ENCODE results near the gene AASS.

DNA sequence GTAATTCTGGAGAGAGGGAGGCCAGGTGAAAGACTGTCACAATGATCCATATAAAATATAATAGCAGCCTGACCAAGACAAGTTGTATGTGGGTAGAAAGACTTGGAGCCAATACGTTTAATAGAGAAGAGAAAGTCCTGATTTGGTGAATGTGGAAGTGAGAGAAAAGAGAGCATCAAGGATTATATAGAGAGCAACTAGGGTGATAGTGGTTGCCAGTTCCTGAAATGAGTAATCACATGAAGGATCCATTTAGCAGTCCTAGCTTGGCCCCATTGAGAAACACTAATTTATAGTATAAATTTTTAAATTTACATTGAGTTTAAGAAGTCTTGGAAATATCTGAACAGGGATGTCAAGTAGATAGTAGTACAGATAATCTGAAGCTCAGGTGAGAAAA is 74.0 kb downstream of the AASS start:
- TF ChIP-seq, protein P1, sequence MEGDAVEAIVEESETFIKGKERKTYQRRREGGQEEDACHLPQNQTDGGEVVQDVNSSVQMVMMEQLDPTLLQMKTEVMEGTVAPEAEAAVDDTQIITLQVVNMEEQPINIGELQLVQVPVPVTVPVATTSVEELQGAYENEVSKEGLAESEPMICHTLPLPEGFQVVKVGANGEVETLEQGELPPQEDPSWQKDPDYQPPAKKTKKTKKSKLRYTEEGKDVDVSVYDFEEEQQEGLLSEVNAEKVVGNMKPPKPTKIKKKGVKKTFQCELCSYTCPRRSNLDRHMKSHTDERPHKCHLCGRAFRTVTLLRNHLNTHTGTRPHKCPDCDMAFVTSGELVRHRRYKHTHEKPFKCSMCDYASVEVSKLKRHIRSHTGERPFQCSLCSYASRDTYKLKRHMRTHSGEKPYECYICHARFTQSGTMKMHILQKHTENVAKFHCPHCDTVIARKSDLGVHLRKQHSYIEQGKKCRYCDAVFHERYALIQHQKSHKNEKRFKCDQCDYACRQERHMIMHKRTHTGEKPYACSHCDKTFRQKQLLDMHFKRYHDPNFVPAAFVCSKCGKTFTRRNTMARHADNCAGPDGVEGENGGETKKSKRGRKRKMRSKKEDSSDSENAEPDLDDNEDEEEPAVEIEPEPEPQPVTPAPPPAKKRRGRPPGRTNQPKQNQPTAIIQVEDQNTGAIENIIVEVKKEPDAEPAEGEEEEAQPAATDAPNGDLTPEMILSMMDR (conservative IDR thresholded peaks at IDR 0.05; ENCODE audit: low read depth in 2 of 2): no peak
- no peak for TF ChIP-seq EZH2phosphoT487 (IDR thresholded peaks at IDR 0.05; ENCODE audit: unreplicated experiment)
- no peak for TF ChIP-seq POLR2AphosphoS5 (IDR thresholded peaks at IDR 0.05; ENCODE audit: low read depth)
- no peak for TF ChIP-seq EZH2 (IDR thresholded peaks at IDR 0.05; ENCODE audit: low read depth, unreplicated experiment)
- no peak for TF ChIP-seq ZNF331 (CRISPR knock-in tag; IDR thresholded peaks at IDR 0.05; ENCODE audit: low read depth)
- no peak for TF ChIP-seq STAT1 (IDR thresholded peaks at IDR 0.05; ENCODE audit: unreplicated experiment)
- TF ChIP-seq, protein P2, sequence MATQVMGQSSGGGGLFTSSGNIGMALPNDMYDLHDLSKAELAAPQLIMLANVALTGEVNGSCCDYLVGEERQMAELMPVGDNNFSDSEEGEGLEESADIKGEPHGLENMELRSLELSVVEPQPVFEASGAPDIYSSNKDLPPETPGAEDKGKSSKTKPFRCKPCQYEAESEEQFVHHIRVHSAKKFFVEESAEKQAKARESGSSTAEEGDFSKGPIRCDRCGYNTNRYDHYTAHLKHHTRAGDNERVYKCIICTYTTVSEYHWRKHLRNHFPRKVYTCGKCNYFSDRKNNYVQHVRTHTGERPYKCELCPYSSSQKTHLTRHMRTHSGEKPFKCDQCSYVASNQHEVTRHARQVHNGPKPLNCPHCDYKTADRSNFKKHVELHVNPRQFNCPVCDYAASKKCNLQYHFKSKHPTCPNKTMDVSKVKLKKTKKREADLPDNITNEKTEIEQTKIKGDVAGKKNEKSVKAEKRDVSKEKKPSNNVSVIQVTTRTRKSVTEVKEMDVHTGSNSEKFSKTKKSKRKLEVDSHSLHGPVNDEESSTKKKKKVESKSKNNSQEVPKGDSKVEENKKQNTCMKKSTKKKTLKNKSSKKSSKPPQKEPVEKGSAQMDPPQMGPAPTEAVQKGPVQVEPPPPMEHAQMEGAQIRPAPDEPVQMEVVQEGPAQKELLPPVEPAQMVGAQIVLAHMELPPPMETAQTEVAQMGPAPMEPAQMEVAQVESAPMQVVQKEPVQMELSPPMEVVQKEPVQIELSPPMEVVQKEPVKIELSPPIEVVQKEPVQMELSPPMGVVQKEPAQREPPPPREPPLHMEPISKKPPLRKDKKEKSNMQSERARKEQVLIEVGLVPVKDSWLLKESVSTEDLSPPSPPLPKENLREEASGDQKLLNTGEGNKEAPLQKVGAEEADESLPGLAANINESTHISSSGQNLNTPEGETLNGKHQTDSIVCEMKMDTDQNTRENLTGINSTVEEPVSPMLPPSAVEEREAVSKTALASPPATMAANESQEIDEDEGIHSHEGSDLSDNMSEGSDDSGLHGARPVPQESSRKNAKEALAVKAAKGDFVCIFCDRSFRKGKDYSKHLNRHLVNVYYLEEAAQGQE (IDR thresholded peaks at IDR 0.05; ENCODE audit: unreplicated experiment): no peak
- no peak for TF ChIP-seq JUNB (IDR thresholded peaks at IDR 0.05; ENCODE audit: unreplicated experiment)
- TF ChIP-seq NANOG (IDR thresholded peaks at IDR 0.05; ENCODE audit: borderline replicate concordance): no peak

Data from GM23338 (cell line).